NCI-H82 treated with DMSO at 0.1 percent for 48 hours (cell line): Measurements from ENCODE around the gene TMEM135.
A peak's percentile ranks its signal among the peaks of the same experiment; 100 is the strongest.
"Not testable (repeated sequence)": the region's sequence is repeated elsewhere in the genome, so short reads cannot be mapped to it uniquely, and the experiment has no call there.

Source experiments
- DNase-seq: peaks from one replicate; lab custom pipeline; 2025; ENCODE audit not compliant: unreplicated experiment; lab: John Stamatoyannopoulos, UW

TMEM135 gene

DNA sequence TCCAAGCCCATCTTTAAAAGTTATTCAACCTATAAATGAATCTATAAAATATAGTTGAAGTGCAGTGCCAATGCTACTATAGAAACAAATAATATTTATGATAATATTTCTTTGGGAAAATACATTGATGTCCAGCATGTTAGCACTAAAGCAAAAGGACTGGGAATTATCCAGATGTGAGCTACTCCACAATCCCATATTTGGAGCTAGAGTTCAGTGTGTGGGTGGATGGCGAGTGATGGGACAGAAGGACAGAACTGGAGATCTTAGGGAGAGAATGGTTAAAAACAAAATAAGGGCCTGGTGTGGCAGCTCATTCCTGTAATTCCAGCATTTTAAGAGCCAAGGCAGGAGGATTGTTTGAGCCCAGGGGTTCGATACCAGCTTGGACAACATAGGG, 216.8 kb downstream of the TMEM135 start:
- no peak for DNase-seq

DNA sequence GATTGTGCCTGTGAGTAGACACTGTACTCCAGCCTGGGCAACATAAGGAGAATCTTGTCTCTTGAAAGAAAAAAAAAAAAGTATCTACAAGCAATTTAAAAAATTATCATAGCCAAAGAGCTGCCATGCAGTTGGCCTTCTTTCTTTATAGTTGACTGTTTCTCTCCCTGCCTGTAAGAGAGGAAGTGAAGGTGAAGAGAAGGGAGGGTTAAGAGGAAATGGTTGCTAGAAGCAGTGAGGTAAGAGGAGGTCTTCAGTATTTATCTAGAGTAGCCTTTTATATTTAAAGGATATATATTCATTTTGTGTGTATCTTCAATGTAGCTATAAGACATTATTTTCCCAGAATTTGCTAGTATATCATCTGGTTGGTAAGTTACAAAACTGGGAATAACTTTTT, 217.9 kb downstream of the TMEM135 start:
- DNase-seq, result no peak

DNA sequence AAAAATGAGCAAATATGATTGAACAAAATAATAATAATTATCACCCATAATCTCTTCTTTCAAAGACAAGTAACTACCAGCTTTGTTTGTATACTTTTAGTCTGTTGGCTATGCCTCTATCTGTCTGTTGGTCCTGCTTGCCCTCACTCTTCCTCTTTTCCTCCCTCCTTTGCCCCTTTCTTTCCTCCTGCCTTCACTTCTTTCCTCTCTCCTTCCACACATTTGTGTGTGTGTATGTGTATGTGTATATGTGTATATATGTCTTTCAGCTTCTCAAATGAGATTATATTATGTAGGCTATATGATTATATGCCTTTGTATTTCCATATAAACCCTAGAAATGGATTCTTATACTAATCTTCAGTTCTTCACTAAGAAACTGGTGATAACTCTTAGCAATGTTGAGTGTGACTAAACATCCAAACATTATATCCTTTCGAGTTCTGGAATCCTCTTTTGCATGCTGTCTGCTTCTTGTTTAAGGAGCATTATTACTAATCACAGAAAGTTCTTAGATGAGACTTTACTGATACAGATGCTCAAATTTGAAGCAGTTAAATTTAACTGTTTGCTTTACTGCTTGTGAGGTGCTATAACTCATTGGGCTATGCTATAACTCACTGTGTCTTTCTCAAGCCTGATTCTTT, 219.1 kb downstream of the TMEM135 start:
- DNase-seq, result no peak

DNA sequence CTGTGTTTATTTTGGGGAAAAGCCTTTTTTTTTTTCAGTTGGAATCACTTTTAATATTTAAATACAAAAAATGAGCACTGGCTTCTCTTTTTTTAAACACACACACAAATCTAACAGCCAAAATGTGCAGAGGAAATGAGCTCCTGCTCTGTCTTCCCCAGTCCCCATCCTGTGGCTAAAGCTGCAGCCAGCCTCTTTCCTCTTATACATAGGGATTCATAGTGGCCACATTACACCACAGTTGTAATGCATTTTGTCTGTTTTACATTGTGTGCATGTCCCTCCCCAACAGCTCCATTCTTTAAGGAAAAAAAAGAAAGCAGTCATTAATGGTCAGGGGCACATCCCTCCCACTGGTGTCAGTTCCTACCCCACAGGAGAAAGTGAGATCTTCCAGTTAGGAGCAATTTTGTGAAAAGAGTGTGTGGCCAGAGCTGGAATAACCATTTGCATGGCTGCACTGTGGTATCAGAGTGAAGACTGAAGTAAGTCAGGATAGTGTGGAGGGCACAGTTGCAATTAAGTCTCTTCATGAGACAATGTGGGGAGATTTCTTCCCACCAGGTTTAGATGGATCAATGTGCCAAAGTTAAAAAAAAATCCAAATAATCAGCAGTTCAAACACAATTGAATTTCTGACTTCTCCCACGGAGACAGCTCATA, 220.6 kb downstream of the TMEM135 start:
- no peak for DNase-seq

DNA sequence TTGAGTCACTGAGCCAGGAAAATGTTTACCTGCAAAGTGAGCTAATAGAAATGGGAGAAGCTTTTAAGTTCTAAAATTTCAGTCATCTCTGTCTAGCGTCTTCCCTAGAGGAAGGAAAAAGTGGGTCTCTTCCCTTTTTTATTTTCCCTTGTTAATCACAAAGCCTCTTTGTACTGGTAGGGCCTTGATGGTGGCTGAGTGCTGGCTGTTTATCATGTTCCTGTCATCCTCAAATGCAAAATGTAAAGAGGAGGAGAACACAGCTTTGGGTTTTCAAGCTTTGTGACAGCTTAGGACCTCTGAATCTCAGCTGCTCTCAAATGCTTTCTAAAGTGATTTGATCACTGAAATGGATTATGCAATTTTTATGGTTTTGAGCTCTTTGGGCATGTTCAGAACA, 222.0 kb downstream of the TMEM135 start:
- no peak for DNase-seq

DNA sequence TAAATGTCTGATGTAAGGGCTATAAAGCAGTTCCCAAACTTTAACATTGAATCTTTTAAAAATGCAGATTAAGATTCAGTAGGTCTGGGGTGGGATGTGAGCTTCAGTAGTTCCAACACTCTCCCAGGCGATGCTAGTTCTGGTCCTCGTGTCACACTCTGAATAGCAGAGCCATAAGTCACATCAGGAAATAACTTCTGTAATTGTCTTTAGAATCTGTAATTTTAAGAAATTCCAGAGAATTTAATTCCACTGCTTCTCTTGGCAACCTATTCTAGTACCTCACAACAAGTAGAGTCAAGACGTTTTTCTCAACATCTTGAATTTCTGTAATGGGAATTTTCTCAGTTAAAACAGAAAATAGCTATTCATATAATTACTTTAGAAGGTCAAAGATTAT, 223.1 kb downstream of the TMEM135 start:
- no peak for DNase-seq

DNA sequence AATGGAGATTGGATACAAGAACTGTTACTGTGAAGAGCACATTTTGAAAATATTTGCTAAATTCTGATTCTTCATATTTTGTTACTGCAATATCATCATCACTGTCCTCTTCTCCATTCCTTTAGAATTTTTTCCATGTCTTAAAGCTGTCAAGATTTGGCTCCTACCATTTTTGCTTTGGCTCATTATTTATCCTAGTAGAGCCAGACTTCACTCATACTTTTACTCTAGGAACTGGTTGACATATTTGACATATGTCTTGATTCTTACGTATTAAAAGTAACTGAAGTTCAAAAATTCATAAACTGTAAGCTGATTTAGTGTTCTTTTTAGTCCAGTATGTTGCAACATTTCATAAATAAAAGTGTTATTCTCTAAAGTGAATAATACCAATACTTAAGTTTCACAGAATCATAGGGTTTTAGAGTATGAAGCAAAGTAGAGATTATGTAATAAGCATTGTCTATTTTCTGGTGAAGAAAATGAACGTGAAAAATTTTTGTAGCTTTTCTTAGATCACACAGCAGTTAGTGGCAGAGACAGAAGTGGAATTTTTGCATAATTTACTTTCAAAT, 225.6 kb downstream of the TMEM135 start:
- no peak for DNase-seq

DNA sequence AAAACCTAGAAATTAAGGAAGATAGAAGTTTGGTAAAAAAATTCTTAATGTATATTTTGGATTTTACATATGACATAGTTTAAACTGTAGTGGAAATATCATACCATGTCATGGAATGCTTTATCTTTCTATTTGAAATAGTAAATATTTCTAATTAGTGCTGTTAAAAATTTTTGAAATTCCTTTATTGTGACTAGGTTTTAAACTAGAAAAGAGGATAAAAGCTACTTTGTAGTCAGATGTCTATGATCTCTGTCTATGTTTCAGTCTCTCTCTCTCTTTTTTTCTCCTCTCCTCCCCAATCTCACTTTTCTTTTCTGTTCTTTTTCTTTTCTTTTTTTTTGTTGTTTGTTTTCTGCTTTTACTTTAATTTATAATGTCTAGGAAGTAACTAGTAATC, 226.2 kb downstream of the TMEM135 start:
- DNase-seq, result no peak

DNA sequence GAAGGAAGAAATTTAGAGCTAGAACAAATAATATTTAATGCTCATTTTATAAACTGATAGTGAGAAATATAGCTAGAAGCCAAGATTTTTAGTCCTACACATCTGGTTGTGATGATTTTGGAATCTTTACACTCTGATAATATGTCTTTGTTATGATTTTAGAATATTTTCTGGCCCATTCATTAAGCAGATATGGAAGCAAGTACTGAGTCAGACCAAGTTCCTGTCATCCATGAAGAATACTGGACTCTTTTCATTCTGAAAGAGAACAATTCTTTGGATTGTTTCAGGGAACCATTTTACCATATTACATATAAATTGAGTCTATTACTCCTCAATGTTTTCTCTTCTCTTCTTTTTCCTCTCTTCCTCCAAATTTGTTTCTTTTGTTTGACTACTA, 227.4 kb downstream of the TMEM135 start:
- no peak for DNase-seq

DNA sequence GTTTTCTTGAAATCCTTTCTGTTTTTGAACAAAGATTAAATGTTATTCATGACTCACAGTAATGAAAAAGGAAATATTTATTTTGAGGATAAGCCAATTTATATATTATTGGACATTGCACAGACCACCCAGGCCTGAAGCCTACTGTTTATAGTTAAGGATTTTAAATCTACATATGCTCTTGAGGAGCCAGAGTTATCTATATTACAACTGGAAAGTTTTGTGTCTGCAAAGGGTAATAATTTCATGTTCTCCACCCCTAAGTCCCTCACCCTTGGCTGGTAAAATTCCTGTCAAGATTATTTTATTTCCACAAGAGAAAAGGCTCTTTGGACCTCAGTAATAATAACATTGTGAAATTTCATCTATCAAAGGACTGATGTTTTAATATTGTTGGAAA, 228.2 kb downstream of the TMEM135 start:
- no peak for DNase-seq

DNA sequence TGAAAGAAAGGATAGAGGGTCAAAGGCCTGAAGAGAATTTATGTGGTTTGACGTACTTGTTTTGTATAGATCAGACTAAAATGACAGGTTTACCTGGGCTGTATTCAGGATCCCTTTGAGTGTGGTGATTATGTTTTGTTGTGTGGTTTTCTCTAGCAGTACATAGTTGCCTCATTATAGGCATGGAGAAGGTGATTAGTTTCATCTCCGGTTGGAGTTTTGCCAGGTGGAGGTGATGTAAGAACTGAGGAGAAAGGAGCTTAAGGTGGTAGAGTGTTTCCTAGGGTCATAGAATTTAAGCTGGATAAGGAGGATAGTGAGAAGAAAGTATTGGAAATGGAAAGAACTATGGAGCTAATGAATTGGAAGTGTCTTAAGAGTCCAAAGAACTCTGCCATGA, 229.0 kb downstream of the TMEM135 start:
- DNase-seq, result no peak

DNA sequence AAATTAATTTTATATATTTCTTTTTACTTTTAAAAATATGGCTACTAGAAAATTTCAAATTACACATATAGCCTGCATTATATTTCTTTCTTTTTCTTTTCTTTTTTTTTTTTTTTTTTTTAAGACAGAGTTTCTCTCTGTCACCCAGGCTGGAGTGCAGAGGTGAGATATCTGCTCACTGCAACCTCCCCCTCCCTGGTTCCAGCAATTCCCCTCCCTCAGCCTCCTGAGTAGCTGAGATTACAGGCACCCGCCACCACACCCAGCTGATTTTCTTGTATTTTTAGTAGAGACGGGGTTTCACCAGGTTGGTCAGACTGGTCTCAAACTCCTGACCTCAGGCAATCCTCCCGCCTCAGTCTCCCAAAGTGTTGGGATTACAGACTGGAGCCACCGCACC, 234.2 kb downstream of the TMEM135 start:
- DNase-seq, result not testable (repeated sequence)

DNA sequence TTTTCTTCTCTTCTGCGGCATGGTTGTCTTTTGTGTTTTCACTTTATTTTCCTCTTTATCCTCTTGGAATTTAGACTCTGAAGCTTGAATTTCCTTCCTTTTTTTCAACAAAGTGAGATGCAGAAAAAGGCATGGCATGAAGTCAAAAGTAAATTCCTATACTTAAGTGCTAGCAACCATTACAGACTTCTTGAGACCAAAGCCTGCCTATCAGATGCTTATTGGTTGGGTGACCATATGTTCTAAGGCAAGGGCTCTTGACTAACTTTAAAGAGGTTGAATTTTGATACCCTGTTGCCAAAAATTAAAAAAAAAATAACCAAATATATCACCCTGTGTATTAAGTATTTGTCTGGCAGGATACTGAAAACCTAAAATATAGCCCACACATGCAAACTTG, 237.4 kb downstream of the TMEM135 start:
- DNase-seq, result no peak

DNA sequence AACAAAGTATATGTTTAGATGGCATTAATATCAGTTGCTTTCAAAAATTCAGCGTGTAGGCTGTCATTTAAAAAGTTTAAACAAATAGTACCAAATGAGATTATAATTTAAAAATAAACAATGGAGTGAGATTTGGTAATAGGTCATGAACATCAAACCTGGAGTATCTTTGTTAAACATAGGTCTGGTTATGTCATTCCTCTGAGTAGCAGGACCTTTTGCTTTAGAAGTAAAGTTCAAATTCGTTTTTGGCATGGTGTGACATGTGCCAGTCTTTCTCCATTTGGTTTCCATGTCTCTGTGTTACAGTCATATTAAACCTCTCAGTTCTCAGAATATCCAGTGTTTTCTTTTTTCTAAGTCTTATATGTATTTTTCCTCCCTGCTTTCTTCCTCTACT, 242.4 kb downstream of the TMEM135 start:
- DNase-seq, result no peak

DNA sequence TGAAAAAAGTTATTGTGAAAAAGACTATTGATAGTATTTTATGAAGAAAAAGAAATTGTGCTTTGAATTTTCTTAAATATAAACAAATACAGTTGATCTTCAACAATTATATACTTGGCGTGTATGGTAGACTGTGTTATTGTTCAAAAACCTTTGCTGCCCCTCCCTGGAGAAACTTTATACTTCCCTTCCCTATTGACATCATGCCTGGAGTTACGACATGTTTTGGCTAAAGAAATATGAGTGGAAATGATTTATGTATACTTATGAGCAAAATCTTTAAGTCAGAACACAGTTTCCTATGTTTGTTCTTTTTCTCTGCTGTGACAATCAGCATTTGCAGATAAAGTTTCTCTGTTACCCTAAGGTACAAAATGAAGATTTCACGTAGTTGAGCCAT, 243.8 kb downstream of the TMEM135 start:
- DNase-seq, result no peak

DNA sequence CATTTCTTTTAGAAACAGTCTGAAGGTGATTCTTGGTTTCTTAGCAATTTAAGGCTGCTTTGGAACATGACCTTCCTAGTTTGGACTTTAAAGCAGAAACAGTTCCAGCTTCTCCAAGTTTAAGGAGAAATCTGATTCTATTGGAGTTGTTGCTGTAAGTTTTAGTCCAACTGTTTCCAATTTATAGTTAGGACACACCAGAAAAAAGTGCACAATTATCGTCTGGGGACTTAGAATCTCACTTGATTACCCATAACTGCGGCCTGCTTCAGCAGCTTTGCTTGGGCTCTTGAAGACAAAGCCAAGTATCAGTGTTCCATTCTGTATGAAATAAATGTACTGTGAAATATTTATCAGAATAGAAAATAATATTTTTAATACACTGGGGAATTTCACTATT, 246.6 kb downstream of the TMEM135 start:
- DNase-seq, result no peak

DNA sequence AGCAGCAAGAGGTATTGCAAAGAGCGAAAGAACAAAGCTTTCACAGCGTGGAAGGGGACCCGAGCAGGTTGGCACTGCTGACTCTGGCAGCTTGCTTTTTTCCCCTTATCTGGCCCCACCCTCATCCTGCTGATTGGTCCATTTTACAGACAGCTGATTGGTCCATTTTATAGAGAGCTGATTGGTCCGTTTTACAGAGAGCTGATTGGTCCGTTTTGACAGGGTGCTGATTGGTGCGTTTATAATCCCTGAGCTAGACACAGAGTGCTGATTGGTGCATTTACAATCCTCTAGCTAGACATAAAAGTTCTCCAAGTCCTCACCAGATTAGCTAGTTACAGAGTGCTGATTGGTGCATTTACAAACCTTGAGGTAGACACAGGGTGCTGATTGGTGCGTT, 247.9 kb downstream of the TMEM135 start:
- DNase-seq, result not testable (repeated sequence)

DNA sequence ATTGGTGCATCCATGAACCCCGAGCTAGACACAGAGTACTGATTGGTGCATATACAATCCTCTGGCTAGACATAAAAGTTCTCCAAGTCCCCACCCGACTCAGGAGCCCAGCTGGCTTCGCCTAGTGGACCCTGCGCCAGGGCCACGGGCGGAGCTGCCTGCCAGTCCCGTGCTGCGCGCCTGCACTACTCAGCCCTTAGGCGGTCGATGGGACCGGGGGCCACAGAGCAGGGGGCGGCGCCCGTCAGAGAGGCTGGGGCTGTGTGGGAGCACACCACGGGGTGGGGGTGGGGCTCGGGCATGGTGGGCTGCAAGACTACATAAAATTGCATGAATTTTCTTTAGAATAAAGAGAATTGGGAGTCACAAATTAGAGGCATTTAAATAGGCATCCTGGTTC, 248.6 kb downstream of the TMEM135 start:
- DNase-seq, result no peak

DNA sequence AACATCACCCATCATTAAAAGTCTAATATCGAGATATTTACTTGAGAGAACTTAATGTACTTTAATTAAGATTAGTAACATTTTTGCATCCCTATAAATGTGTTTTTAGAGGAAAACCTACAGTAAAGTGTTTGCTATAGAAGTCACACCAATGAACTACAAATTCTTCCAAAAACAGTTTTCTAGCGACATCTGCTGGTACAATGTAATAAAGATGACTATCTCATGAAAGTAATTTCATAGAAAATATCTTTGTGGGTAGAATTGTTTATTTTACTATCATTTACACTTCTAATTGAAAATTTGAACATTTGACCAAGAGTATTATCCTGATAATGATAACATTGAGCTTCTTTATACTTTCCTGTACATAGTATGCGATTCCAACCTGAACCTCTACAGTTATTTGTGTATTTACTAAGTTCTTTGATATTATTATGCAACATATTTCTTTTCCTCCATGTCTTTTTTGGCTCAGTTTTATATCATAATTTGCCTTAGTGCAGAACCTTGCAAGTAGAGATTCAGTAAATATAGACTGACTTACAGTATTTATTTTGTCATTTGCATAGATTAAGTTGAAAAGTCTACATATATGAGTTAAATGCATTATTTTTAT, 252.7 kb downstream of the TMEM135 start:
- DNase-seq, result no peak

DNA sequence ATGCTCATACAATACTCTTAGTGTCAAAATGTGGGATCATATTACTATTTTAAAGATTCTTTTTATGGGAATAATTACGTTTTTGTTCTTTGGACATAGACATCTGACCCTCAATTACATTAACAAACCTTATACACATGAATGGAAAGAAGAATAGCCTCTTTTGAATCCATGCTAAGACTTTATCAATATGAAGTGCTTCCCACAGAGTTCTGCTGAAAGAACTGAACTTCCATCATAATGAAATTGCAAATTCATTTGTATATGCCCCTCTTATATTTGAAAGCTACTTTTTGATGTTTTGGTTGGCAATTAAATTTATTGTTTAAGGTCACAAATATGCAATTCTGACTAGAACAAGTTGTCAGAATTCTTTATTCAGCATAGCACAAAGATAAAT, 254.9 kb downstream of the TMEM135 start:
- DNase-seq, result no peak

DNA sequence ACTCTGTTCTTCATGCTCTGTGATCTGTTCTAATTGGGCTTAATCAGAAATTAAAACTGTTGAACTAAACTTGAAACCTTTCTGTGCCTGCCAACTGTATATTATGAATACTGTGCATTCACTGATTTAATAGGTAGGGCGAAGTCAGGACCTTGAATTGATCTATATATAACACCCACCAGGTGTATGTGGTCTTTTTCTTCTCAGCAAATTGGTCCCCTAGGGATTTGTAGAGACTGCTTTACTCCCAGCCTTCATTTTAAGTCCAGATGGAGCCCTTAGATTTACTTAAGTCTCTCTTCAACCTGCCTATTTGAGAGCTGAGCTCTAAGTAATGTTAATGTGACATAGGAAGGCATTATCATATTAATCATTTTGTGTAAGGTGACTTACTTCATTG, 257.5 kb downstream of the TMEM135 start:
- peak; percentile 81 for DNase-seq

DNA sequence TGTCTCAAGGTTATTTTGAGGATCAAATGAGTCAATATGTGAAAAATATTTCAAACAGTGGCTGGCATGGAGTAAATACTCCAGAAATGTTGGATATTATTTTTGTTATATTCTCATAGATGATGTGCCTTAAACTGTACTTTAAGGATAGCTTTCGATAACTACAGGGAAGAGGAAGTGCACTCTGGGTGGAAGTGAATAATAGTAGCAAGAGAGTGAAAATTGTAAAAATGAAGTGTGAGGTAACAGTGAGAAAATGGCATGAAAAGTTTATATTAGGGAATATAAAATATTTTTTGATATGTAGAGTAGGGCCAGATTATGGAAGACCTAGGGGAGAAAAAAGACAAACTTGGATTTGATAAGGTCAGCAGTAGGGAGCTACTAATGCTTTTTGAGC, 258.9 kb downstream of the TMEM135 start:
- DNase-seq, result no peak
